ENCODE results near the gene ADIPOR1.

DNA sequence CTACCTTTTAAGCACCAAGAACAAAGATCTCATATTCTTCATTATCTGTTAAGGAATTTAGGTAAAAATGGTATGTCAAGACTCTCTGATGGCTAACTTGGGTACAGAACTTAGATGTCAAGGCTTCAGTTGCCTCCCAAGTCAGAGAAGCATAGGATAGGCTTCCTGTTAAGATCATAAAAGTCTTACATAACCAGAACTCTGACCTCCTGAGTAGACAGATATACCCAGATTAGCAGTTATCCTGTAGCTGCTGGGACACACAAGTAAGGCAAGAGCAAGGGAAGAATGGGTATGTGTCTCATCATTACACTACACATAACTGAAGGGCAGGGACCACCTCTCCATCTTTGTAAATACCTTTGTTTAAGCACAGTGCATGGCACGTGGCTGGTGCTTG, 15.7 kb downstream of the ADIPOR1 start:
- TF ChIP-seq, protein P1, sequence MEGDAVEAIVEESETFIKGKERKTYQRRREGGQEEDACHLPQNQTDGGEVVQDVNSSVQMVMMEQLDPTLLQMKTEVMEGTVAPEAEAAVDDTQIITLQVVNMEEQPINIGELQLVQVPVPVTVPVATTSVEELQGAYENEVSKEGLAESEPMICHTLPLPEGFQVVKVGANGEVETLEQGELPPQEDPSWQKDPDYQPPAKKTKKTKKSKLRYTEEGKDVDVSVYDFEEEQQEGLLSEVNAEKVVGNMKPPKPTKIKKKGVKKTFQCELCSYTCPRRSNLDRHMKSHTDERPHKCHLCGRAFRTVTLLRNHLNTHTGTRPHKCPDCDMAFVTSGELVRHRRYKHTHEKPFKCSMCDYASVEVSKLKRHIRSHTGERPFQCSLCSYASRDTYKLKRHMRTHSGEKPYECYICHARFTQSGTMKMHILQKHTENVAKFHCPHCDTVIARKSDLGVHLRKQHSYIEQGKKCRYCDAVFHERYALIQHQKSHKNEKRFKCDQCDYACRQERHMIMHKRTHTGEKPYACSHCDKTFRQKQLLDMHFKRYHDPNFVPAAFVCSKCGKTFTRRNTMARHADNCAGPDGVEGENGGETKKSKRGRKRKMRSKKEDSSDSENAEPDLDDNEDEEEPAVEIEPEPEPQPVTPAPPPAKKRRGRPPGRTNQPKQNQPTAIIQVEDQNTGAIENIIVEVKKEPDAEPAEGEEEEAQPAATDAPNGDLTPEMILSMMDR (conservative IDR thresholded peaks at IDR 0.05; ENCODE audit: low read depth, low read length), result no peak
- TF ChIP-seq EZH2 (IDR thresholded peaks at IDR 0.05; ENCODE audit: borderline replicate concordance, low read depth, low read length, poor library complexity, severe bottlenecking), result no peak
